NCI-H345 treated with DMSO at 0.1 percent for 48 hours (cell line): ENCODE results near the gene SLC22A17.
A peak's percentile ranks its signal among the peaks of the same experiment; 100 is the strongest.

Experiments
- DNase-seq: peaks from one replicate; lab custom pipeline; 2025; ENCODE audit not compliant: unreplicated experiment; lab: John Stamatoyannopoulos, UW

The SLC22A17 gene

DNA sequence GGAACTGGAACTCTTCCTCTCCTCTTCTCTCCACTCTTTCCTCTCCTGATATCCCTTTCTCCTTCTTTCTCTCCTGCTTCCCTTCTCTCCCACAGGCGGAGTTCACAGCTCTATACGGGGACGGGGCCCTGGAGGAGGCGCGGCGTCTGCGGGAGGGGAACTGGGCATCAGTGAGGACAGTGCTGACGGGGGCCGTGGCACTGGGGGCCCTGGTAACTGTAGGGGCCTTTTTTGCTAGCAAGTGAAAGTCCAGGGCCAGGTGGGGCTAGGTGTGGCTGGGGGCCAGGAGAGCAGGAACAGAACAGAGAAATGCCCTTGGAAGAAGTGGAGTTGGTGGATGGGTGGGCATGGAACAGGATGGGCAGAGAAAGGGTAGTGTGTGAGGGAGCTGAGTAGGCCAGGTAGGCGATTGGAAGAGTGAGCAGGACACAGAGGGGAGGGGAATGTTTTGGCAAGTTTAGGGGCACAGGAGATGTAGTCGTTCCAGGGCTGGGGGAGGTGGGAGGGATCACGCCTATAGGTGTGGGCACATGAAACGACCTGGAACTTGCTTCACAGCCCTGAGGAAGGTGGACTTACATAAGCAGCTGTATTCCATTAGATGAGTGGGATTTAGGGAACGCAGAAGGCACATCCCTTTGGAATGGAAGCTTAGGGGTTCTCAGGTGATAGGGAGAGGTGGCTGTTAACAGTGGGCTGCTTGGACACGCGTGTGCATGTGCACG is 43.8 kb downstream of the SLC22A17 start:
- DNase-seq, result no peak

GRCh38 chr14:23307687-23308644 is 44.7 kb downstream of the SLC22A17 start:
- DNase-seq, result no peak

GRCh38 chr14:23307146-23307530 is 45.5 kb downstream of the SLC22A17 start:
- no peak for DNase-seq

GRCh38 chr14:23306412-23307145 is 46.1 kb downstream of the SLC22A17 start, which contains the start of gene BCL2L2:
Gene BCL2L2 (plus strand): TSS chr14:23306833. CDS start chr14:23307768, 935 bp downstream.
- peak; percentile 62 for DNase-seq

GRCh38 chr14:23302290-23303225 is 50.1 kb downstream of the SLC22A17 start, which contains the start of gene PPP1R3E:
Gene PPP1R3E (minus strand): TSS chr14:23302859. CDS start chr14:23302576, 283 bp downstream.
- peak; percentile 73 for DNase-seq

DNA sequence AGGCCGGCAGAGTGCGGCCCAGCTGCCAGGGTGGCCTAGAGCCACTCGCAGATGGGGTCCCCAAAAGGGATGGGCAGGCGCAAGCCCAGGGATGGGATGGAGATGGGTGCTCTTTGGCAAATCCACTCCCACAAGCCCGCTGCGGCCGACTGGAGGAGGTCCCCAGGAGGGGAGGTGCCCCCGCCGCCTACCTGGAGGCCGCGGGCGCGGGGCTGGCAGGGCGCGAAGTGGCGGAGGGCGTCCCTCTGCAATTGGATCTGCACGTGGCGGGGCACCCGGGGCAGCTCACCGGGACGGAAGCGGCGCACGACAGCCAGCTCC is 50.8 kb downstream of the SLC22A17 start:
- no peak for DNase-seq

GRCh38 chr14:23301288-23301968 is 51.3 kb downstream of the SLC22A17 start:
- DNase-seq, result peak; percentile 95

DNA sequence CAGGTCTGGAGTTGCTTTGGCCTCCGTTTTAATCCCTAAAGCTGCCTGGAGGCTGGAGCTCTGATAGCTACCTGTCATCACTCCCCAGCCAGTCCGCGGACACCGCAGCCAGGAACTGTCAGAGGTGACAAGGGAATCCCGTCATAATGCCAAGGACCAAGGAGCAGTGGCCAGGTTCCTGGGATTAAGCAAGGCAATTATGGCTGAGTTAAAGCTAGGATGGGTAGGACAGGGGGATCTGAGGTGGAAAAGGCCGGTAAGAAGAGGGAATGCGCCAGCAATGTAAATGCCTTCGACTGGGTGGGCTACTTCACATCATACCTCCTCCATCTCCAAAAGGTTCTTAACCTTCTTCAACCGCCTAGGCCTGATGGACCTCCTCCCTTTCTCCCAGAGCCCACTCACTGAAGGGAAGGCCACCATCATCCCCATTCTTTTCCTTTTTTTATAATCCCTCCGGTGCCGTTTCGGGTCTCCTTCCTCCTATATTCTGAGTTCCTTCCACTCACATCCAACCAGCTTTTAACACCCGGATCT is 51.9 kb downstream of the SLC22A17 start:
- no peak for DNase-seq

DNA sequence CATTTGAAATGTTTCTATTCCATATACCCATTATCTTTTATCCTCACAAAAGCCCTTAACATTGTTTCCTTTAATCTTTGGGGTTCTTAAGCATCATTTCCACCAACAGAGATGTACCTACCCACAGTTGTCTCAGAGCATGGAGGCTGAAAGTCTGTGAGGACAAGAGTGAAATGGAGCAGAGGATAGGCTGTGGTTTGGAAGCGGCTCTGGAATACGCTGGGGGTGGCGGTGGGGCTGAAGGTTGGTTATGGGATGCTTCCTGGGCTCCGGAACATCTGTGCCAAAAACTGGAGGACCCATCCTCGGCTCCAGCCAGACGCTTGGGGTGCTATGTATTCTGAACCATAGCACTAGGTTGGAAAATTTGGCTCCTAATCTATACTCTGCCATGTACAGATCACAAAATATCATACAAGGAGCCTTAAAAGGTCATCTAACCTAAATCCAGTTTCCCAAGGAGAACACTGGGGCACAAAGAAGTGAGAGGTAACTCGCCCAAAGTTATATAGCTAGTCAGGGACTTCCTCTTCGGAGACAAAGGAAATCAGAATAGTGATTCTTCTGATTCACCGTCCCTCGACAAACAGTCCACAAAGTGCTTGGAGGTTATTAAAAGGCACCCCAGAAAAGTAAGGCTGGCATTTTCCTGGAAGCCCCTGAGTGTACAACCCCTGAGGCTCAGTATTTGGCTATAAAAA is 52.6 kb downstream of the SLC22A17 start:
- DNase-seq, result no peak

GRCh38 chr14:23299211-23299957 is 53.3 kb downstream of the SLC22A17 start:
- DNase-seq, result no peak

DNA sequence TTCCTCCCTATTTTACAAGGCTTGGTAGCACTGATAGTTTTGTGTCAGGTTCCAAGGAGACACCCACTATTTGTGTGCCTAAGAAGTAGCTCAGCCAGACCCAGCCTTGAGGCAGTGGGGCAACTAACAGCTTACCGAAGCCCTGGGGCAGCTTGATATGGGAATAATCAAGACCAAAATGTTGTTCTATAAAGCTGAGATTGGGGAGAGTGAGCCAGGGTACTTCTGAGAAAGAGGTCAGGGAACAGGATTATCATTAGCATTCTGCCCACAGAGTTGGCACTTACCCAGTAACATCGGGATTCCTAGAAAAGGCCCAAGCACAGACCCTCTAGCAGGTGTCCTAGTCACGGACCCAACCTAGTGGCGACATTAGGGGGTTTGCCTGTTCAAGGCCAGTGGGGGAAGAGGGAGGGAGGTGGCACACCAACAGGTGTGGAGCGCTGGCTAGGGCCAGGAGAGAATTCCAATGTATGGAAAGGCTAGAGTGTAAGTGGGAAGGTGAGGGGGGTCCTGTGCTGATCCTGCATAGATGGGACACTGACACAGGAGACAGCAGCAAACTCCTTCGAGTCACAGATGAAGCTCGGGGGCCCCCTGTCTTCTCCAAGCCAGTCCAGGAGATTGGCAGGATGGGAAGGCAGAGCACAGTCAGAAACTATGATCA is 54.9 kb downstream of the SLC22A17 start:
- no peak for DNase-seq

GRCh38 chr14:23297096-23297495 is 55.6 kb downstream of the SLC22A17 start:
- no peak for DNase-seq
